NCI-H2227 treated with DMSO at 0.1 percent for 48 hours (cell line): Measurements from ENCODE around the gene GAS2L1.

Source experiments
- DNase-seq: peaks from one replicate; lab custom pipeline; 2025; lab: John Stamatoyannopoulos, UW

GAS2L1 gene

GRCh38 chr22:29275819-29276565 lies 30.5 kb upstream of the GAS2L1 start:
- DNase-seq, result no peak

GRCh38 chr22:29277927-29278326 lies 28.5 kb upstream of the GAS2L1 start:
- DNase-seq, result no peak

GRCh38 chr22:29284196-29284595 lies 22.3 kb upstream of the GAS2L1 start:
- no peak for DNase-seq

GRCh38 chr22:29288837-29289236 lies 17.6 kb upstream of the GAS2L1 start:
- no peak for DNase-seq

- DNase-seq, result no peak
These were observed 16.4 kb upstream of the GAS2L1 start for GRCh38 chr22:29290061-29290460.

GRCh38 chr22:29291215-29291614 lies 15.2 kb upstream of the GAS2L1 start:
- no peak for DNase-seq

- DNase-seq, result no peak
These were observed 14.1 kb upstream of the GAS2L1 start for GRCh38 chr22:29292379-29292778.

- no peak for DNase-seq
These were observed 7.8 kb upstream of the GAS2L1 start for GRCh38 chr22:29298641-29299040.

- no peak for DNase-seq
These were observed 7.1 kb upstream of the GAS2L1 start for GRCh38 chr22:29299136-29299900.

GRCh38 chr22:29300467-29300806 lies 6.0 kb upstream of the GAS2L1 start:
- no peak for DNase-seq

GRCh38 chr22:29300807-29301601 lies 5.4 kb upstream of the GAS2L1 start:
- no peak for DNase-seq

- DNase-seq, result no peak
These were observed 4.6 kb upstream of the GAS2L1 start for GRCh38 chr22:29301716-29302401.

- no peak for DNase-seq
These were observed 4.1 kb upstream of the GAS2L1 start for GRCh38 chr22:29302402-29302680.

GRCh38 chr22:29302681-29303465 lies 3.6 kb upstream of the GAS2L1 start:
- DNase-seq, result no peak

GRCh38 chr22:29305836-29306174 lies 645 bp upstream of the GAS2L1 start:
- no peak for DNase-seq

GRCh38 chr22:29306835-29307595 lies 565 bp downstream of the GAS2L1 start:
- peak; percentile 33 for DNase-seq

GRCh38 chr22:29307596-29308147 lies 1.2 kb downstream of the GAS2L1 start:
- DNase-seq, result no peak

- no peak for DNase-seq
These were observed 1.8 kb downstream of the GAS2L1 start for GRCh38 chr22:29308148-29308790.

- no peak for DNase-seq
These were observed 2.4 kb downstream of the GAS2L1 start for GRCh38 chr22:29308791-29309262.
